ENCODE results near the gene LYZL2.
"Not testable (repeated sequence)": the region's sequence is repeated elsewhere in the genome, so short reads cannot be mapped to it uniquely, and the experiment has no call there.

Gene LYZL2

DNA sequence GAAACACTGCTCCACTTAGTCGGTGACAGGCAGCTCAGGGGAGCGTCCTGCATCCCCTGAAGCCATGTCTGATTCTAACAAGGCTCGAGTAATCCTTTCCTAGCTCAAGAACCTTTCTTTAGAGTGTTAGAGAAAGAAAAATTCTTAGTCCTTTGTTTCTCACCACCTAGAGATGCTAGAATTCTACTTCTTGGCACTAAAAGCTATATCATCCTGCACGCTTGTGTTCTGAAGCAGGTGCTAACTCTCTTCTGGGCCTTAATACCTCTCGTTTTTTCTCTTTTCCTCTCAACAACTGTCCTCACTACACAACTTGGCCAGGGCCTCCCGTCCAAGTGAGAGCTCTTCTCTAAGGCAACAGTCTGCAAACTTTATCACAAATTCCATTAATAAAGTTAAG, at the start of gene LYZL2:
TSS of gene LYZL2 (minus strand) at position 101 of the 400 bp plus-strand sequence. CDS start 2,838 bp downstream, outside the sequence.
- DNase-seq (ENCODE audit: low read depth in 2 of 2): no peak

DNA sequence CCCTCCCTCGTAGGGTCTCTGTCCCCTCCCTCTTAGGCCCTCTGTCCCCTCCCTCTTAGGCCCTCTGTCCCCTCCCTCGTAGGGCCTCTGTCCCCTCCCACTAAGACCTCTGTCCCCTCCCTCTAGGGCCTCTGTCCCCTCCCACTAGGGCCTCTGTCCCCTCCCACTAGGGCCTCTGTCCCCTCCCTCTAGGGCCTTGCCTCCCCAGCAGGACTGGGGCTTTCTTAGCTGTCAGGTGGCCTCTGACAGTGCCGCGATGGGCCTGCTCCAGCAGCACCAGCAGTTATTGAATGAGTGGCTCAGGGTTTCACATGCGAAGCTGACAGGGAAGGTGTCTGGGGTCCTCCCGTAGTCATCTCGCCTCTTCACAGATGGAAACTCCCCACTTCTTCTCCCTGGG, 48.1 kb upstream of the LYZL2 start:
- DNase-seq (ENCODE audit: low read depth in 2 of 2): not testable (repeated sequence)

DNA sequence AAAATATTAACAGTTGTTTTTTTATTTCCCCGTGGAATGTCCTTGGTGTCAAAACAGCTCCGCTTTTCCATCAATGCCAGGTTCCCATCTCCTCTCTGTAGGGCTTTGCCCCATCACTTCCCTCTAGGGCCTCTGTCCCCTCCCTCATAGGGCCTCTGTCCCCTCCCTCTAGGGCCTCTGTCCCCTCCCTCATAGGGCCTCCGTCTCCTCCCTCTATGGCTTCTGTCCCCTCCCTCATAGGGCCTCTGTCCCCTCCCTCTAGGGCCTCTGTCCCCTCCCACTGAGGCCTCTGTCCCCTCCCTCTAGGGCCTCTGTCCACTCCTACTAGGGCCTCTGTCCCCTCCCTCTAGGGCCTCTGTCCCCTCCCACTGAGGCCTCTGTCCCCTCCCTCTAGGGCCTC, 47.6 kb upstream of the LYZL2 start:
- DNase-seq (ENCODE audit: low read depth in 2 of 2): not testable (repeated sequence)

DNA sequence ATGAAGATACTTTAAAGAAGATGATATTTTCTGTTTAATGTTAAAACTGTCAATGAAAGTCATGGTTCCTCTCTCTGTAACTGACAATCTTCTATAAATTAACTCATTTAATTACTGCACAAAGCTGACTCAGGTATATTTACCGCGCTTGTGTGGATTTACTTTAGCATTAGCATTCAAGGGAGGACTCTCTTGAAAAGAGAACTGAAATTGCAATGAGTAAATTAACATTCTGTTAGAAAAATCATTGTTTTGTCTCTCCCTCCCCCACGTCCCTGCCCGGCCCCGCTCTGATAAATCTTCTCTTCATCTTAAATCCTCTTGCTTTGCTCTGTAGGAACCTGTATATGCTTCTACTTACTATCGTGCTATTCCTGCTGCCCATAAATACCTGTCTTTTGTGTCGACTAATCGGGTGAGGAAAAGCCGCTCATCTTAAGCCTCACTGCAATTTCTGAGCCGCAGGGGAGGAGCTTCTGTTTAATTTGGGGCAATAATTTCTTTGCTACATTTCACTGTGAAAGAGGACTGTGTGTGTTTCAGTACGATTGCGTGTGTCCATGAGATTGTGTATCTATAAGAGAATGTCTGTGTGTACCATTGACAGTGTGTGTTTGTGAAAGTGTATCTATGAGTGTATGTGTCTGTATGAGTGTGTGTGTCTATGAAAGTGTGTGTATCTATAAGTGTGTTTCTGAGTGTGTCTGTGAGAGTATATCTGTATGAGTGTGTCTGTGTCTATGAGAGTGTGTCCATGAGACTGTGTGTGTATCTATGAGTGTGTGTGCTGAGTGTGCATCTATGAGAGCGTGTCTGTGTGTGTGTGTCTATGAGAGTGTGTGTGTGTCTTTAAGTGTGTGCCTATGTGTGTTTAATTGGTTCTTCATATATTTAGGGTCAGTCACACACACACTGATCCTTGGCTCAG, 46.5 kb upstream of the LYZL2 start:
- DNase-seq (ENCODE audit: low read depth in 2 of 2): no peak

DNA sequence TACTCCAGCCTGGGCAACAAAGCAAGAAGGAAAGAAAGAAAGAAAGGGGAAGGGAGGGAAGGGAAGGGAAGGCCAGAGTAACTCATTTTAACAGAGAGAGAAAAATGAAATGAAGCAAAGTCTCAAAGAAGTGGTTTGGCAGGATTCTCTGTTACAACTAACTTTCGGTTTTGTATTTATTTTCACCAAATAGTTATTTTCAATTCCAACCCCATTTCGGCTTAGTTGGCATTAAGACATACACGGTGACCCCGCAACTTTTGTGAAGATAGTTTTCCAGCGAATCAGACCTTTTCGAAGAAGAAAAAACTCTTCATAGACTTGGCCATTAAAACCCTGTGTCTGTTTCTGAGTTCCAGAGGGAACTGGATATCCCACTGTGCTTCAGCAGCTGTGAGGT, 45.2 kb upstream of the LYZL2 start:
- DNase-seq (ENCODE audit: low read depth in 2 of 2): no peak

DNA sequence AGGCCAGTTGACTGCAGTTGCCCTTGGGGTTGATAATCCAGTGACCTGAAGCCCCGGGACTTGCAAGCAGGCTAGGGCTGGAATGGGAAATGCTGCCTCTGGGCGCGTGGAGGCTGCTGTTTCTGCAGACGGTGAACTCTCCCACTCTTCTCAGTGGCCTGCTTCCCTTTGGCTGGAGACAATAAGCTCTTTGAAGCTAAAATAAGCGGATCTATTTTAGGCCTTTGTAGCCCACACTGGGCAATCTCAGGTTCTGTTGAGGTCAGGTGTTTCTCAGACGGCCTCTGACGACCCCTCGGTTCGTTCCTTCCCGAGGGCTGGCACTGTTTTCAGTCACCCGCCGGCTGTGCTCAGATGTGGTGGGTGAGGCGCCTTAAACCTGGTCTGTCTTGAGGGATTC, 43.7 kb upstream of the LYZL2 start:
- DNase-seq (ENCODE audit: low read depth in 2 of 2): not testable (repeated sequence)

DNA sequence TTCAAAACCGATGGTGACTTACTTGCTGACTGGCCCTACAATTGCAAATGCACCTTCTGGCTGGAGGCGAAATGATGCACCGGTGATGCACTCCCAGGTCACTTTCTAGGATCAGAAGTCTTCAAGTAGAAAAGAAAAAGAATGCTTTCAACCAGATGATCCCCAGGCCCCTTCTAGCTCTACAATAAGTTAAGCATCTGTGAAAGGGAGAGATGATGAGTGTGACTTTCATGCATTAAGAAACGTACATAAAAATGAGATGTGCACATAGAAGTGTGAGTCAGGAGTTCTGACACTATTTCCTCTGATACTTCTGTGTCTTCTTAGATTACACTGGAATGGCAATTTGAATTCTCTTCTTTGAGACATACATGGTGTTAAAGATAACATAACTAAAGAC, 42.8 kb upstream of the LYZL2 start:
- DNase-seq (ENCODE audit: low read depth in 2 of 2): not testable (repeated sequence)

DNA sequence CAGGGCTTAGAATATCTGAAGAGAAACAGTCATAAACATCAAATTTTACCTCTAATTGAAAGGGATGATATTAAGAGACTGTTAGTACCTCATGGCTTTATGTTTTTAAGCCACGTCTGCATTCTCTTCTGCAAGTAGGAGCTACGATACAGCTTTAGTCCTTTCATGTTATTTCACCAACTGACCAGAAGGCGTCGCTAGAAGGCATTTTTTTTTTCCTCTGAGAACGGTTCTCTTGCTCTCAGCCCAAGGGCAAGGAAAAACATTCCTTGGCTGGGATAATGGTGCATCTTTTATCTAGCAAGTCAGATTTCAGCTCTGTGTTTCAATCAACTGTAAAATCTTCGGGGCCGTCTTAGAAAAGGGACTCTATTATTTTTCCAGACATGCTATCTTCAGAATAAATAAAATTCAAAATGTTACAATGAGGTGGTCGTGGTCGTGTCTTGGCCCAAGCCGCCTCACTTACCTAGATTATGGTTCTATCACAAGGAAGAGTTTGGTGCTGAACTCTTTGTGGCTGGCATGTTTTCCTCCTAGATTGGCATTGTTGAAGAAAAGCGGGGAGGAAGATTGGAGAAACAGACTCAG, 41.6 kb upstream of the LYZL2 start:
- DNase-seq (ENCODE audit: low read depth in 2 of 2): peak in 1 of 2 donors; percentile 27

DNA sequence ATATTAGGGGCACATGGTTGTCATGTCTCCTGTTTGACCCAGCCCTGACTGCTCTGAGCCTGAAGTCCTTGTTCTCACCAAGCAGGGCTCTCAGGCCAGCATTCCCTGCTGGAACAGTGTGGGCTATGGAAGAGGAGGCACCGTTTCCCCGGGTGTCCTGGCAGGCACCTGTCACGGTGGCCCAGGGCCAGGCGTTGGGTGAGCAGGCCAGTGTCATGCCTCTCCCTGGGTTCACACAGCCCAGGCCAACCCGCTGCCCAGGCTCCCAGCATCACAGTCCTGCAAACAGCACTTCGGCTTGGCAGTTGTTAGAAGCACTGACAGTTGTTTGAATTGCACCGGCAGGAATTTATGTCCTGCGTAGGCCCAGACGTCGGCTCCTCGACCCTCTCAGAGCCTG, 38.4 kb upstream of the LYZL2 start:
- DNase-seq (ENCODE audit: low read depth in 2 of 2): not testable (repeated sequence)

DNA sequence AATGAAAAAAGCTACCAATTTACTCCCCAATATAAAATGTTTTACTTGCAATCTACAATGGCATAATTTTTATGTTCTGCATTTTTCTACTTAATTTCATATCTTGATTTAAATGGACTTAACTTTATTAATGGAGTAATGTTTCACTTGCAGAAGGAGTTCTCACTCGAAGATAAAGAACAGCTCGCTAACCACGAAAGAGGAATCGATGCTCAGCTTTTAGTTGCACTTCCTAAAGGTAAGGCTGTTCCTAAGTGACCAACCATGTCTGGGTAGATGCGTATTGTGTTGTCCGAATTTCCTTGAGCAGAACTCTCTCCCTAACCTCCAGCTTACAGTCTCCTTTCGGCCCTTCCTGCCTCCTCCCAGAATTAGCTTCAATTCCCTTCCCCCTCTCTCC, 33.9 kb upstream of the LYZL2 start:
- not testable (repeated sequence) for DNase-seq (ENCODE audit: low read depth in 2 of 2)

DNA sequence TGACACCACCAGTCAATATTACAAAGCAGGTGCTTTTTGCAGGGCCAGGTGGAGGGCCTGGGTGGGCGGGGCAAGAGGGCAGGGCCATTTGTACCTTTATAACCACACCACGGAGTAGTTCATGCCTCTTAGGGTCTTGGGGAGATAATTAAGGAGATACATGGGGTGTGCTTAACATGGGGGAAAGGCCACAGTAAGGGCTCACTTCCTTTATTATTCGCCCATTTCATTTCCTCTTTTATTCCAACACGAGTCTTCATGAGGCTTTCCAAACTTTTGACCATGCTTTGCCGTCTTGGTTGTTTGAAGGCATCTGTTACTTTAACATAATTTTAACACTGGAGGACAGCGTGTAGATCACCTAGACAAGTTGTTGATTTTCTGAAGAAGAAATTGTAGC, 33.3 kb upstream of the LYZL2 start:
- no peak for DNase-seq (ENCODE audit: low read depth in 2 of 2)

DNA sequence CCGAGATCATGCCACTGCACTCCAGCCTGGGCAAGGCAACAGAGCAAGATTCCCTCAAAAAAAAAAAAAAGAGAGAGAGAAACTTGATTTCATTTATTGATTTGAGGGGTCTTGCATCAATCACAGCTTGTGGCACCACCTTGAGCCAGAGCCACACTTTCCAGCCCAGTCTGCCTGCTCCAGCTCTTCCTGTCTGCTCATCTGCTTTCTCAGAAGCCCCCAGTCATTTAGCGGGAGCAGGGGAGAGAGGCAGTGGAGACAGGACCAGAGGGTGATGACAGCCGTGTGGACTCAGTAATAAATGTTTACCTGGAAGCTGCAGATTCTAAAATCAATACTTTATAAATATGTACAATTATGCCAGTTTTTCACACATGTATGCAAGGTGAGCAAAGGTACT, 30.8 kb upstream of the LYZL2 start:
- not testable (repeated sequence) for DNase-seq (ENCODE audit: low read depth in 2 of 2)

DNA sequence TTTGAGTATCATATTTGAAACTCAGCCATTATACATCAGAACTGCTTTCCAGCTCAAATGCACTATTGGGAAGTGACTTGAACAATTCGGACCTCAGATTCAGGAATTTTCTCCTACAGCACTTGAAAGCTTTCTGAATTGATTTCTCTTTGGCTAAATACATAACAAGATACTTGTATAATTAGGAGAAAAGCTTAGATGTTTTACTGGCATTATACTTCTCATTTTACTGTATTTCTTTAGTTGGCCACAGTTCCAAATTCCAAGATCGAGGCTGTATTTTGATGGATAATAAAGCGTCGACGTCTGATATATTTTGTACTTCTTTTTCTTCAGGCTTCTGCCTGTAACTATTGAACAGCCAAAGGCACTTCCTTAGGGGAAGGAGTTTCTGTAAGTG, 26.7 kb upstream of the LYZL2 start:
- DNase-seq (ENCODE audit: low read depth in 2 of 2): no peak

DNA sequence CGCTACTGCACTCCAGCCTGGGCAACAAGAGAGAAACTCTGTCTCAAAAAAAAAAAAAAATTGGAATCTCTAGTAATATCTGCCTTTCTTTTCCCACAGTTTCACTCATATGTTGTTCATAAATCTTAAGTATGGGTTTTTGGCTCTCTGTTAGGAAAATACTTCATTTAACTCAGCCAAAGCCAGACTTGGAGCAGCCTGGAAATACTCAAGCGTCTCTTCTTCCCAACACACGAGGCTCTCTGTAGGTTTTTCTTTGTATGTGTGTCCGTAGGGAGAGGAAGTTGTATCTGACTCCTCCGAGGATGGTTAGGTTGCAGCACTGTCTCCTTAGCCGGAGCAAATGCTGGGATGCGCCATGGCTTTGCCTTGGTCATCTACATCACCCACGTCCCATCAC, 25.4 kb upstream of the LYZL2 start:
- DNase-seq (ENCODE audit: low read depth in 2 of 2): not testable (repeated sequence)

DNA sequence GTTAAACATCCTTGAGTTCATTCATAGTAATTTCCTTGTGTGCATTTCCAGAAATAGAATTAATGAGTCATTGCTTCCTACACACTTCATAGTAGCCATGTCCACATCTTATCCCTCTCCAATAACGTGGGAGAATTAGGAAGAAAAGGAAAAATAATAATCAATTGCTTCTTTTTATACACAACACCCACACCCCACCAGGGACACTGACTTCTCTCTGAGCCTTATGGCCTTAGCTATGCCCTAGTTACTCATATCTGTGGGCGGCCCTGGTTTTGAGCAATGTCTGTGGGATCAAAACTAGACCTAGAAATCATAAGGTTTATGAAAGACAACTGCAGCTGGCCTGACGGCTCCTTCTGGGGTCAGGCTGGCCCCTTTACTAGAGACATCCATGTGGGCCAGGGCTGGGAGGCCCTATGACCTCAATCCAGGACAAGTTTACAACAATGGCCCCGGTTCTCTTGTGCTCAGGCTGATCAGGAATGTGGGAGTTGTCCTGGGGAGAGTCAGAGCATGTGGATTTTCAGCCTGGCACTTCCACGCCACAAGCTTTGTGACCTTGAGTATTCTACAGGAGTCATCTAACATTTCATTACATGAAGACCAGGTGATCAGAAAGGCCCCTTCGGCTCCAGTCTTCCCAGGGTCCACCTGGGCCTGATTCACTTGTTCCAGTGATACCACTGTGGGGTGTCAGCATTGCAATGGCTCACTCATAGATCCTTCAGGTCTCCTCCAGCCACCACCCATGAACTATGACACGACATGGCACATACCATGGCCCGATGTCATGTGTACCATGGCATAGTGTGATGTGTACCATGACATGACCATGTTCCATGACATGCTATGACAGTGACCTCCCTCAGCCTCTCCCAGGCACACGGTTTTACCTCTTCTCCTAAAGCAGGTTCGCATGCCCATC, 22.2 kb upstream of the LYZL2 start:
- not testable (repeated sequence) for DNase-seq (ENCODE audit: low read depth in 2 of 2)

DNA sequence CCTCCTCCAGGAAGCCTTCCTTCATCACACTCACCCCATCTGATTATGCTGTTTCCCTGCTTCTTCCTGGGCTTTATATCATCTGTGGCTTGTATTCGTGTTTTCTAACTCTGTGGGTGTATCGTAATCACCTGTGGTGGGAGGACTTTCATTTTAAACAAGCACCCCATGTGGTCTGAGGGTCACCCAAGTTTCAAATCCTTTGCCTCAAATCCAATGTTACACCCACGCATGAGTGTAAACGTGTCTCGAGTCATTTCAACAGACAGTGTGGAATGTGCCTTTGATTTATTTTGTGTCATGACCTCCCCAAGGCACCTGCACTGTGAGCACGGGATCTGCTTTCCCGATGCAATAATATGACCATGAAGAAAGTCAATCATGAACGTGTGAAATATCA, 17.5 kb upstream of the LYZL2 start:
- DNase-seq (ENCODE audit: low read depth in 2 of 2): no peak

DNA sequence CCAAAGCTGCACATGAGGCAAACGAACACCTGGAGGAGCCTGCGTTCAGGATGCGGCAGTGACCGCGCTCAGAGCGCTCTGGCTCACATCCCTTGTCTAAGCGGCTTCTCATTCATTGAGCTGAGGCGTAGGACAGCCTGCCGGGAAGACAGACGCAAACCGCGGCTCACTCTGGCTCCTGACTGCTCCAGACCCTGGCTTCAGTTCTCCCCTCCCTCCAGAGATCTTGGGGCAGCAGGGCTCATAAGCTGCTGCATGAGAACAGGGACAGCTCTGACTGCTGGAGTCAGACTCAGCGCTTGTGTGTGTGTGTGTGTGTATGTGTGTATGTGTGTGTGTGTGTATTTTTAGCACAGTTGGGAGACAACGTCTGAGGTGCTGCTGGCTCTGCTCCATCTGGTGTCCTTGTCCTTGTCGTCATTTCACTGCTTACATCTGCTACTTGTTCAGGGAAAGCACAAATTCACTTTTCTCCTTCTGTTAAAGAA, 15.8 kb upstream of the LYZL2 start:
- no peak for DNase-seq (ENCODE audit: low read depth in 2 of 2)

DNA sequence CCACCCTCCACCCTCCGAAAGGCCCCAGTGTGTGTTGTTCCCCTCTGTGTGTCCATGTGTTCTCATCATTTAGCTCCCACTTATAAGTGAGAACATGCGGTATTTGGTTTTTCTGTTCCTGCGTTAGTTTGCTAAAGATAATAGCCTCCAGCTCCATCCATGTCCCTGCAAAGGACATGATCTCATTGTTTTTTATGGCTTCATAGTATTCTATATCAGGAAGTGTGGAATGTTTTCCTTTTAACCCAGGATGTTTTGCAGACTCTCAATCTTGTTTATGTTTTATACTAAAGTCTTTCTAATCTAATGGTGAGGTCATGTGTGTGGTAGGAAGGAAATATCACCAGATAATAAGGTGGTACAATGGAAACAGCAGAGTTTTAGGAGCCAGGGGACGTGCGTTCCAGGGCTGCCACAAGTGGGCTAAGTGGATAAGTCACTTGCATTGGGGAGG, 14.9 kb upstream of the LYZL2 start:
- not testable (repeated sequence) for DNase-seq (ENCODE audit: low read depth in 2 of 2)

DNA sequence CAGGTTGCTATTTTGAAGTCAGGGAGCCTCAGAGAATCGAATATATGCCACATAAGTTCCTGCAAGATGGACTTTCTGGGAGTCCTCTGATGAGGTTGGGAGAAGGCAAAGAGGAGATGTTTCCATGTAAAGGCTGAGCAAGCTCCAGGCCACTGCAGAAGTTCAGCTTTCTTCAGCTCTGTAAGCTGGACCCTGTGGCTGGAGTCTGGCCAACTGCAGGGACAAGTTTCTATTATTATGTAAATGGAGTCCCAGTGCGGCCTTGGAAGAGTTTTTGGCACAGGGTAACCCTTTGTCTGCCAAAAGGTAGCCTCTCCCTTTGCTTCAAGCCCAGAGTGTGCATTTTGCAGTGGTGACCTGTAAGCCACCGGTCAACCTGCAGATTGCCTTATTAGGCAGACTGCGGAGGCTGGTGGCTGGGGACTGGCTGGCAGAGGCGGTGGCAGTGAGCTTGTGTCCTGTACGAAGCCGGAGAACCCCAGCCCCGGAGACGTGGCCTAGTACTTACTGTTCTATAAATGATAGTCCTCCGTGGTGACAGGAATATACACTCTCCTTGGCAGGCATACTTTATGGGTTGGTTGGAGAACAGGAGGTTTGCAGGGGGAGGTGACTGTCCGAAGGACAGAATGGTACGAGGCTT, 14.1 kb upstream of the LYZL2 start:
- not testable (repeated sequence) for DNase-seq (ENCODE audit: low read depth in 2 of 2)

DNA sequence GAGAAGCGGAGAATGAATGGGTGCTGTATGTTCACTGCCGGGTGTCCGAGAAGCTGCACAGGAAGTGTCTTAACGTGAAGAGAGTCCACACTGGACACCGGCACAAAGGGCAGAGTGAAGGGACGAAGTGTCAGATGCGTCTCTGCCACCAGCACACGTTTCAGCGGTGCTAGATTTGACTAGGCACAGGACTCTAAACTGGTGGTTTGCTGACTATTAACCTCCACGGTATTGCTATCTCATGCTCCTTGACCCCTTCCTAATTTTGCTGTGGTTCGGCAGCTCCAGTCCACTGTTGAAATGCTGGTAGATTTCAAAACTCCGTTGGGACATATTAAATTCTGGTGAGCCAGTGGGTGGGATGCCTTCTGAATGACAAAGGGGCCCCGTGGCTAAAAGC, 13.3 kb upstream of the LYZL2 start:
- not testable (repeated sequence) for DNase-seq (ENCODE audit: low read depth in 2 of 2)
